ENCODE measurements around the gene SGSM2.

DNA sequence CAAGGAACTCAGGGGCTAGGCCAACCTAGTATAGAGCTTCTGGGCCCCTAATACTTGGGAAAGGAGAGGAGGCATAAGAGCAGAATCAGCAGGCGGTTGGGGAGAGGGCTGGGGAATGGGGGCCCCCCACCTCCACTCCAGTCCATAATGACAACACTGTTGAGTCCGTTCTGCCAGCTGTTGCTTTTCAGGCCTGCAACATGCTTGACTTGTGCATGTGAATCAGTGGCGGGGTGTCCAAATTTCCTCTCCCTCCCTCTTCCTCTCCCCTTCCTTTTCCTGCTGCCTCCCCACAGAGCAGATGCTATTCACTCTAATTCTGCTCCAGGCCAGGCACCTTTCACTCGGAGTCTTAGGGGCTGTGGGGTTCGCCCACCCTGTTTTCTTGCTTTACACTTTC, 31.7 kb downstream of the SGSM2 start:
- TF ChIP-seq POLR2A (IDR thresholded peaks at IDR 0.05; ENCODE audit: low read length) (no peak), GATA1 (IDR thresholded peaks at IDR 0.05; ENCODE audit: low read depth, low read length) (no peak)

All from erythroblast (primary cell).